Breast epithelium (tissue), 3 donors: ENCODE data around the gene DLG4.

Experiments
- POLR2AphosphoS5 ChIP-seq, 3 donors: sonication (generic); formaldehyde crosslinking; IDR thresholded peaks; one replicate each; pipeline ENCODE4 v1.6.1; 2017; ENCODE audit warnings: antibody characterized with exemption in 3 of 3
- TF ChIP-seq, protein P1 (sequence below), 3 donors: fragments of 450-650 bp; IDR thresholded peaks; one replicate each; pipeline ENCODE4 v1.5.1; 2016 to 2017; ENCODE audit warnings: antibody characterized with exemption in 3 of 3, mild to moderate bottlenecking in 3 of 3, moderate library complexity in 3 of 3

- TF ChIP-seq, protein P1, sequence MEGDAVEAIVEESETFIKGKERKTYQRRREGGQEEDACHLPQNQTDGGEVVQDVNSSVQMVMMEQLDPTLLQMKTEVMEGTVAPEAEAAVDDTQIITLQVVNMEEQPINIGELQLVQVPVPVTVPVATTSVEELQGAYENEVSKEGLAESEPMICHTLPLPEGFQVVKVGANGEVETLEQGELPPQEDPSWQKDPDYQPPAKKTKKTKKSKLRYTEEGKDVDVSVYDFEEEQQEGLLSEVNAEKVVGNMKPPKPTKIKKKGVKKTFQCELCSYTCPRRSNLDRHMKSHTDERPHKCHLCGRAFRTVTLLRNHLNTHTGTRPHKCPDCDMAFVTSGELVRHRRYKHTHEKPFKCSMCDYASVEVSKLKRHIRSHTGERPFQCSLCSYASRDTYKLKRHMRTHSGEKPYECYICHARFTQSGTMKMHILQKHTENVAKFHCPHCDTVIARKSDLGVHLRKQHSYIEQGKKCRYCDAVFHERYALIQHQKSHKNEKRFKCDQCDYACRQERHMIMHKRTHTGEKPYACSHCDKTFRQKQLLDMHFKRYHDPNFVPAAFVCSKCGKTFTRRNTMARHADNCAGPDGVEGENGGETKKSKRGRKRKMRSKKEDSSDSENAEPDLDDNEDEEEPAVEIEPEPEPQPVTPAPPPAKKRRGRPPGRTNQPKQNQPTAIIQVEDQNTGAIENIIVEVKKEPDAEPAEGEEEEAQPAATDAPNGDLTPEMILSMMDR (IDR thresholded peaks at IDR 0.05), result no peak
- peak in 2 of 3 donors; percentile 41 to 54 for TF ChIP-seq POLR2AphosphoS5 (IDR thresholded peaks at IDR 0.05)
These were observed 41.2 kb upstream of the DLG4 start for GRCh38 chr17:7260651-7261378.
